ENCODE measurements around the gene PLSCR1.

- TF ChIP-seq POLR2A (IDR thresholded peaks at IDR 0.05) (no peak), CTCF (IDR thresholded peaks at IDR 0.05 in 8 of 11, conservative IDR thresholded peaks at IDR 0.05 in 3 of 11) (no peak), POLR2AphosphoS5 (IDR thresholded peaks at IDR 0.05) (no peak)
These were observed 4.2 kb downstream of the PLSCR1 start for GRCh38 chr3:146540236-146540635.
